Activated CD4-positive, CD25-positive, alpha-beta regulatory T cell treated with anti-CD3 and anti-CD28 coated beads, Interleukin-2, amount 50 U/mL, for 16 hours (primary cell): Measurements from ENCODE around the gene BAHCC1.

Source experiments
- DNase-seq: peaks from one replicate; pipeline ENCODE4 v3.0.0-alpha.2; 2020; ENCODE audit warnings: low read depth, low spot score

BAHCC1 gene

DNA sequence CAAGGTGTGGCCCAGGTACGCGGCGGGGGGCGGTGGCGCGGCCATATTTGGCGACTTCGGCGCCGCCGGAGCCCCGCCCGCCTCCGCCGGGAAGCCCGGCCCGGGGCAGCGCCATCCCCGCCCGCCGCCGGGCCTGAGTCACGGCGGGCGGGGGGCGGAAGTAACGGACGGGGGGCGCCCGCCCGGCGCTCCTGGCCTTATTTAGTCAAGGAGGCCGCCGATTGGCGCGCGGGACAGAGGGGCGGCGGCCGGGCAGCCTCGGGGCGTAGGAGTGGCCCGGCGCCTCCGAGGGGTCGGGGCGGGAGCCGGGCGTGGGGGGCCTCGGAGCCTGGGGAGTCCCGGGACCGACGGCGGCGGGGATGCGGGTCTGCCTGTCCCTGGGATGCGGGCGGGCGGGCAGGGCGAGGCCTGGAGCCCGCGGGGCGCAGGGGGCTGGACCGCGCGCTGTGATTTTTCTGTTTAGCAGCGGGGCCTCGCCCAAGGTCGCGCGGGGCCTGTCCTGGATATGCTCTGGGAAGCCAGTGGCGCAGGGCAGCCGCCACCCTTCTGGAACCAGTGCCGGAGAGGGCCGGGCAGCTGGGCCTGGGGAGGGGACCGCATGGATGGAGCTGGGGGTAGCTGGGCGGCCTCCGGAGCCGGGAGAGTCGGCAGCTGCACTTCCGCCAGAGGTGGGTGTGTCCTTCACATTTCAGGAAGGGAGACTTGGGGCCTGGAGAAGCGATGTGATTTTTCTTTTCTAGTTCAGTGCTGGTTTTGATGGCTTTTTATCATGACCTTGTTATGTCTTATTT, 119.7 kb downstream of the BAHCC1 start:
- no peak for DNase-seq

DNA sequence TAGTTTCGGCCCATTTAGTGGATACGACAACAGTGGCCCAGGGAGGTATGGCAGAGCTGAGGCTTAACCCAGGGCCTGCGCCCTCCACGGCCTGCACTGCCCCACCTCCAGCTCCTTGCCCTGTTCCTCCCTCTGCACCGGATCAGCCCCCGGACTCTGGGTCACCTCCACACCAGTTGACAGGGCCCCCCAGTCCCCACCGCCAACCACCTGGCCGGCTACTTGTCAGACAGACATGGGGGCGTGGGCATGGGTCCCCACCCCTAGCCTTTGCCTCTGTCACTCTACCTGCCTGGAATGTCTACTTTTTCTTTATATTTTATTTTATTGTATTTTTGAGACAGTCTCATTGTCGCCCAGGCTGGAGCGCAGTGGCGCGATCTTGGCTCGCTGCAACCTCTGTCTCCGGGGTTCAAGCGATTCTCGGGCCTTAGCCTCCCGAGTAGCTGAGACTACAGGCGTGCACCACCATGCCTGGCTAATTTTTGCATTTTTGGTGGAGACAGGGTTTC, 120.3 kb downstream of the BAHCC1 start:
- DNase-seq, result no peak
